Spinal cord (tissue), 10 donors: Measurements from ENCODE around the gene ATRX. TPM values are rescaled to one million over a fixed set of nuclear protein-coding genes. Genes with fewer than 3 reads are reported as not detected.
"Not testable (repeated sequence)": the region's sequence is repeated elsewhere in the genome, so short reads cannot be mapped to it uniquely, and the experiment has no call there.

Experiments
- DNase-seq, 6 donors: peaks; one replicate each; pipeline versions ENCODE4 v3.0.0 to v3.0.0-alpha.2; 2013 to 2015; ENCODE audit warnings: low spot score in 6 of 6, low read depth in 4 of 6
- H3K27ac ChIP-seq: one replicate; pipeline ENCODE4 v1.5.1; 2013; ENCODE audit warnings: low read depth, low read length, control low read depth
- H3K27me3 ChIP-seq: one replicate; pipeline ENCODE4 v1.6.1; 2013; ENCODE audit warnings: low read length; ENCODE audit not compliant: control insufficient read depth, insufficient read depth
- H3K36me3 ChIP-seq: one replicate; pipeline ENCODE4 v1.6.1; 2013; ENCODE audit warnings: low read length; ENCODE audit not compliant: control insufficient read depth, insufficient read depth
- H3K4me1 ChIP-seq: one replicate; pipeline ENCODE4 v1.6.1; 2013; ENCODE audit warnings: low read length; ENCODE audit not compliant: control insufficient read depth, insufficient read depth
- H3K4me3 ChIP-seq: one replicate; pipeline ENCODE4 v1.5.1; 2013; ENCODE audit warnings: low read depth, low read length, control low read depth
- H3K9me3 ChIP-seq: one replicate; pipeline ENCODE4 v1.6.1; 2013; ENCODE audit warnings: low read length; ENCODE audit not compliant: control insufficient read depth, insufficient read depth
- WGBS: methylation state at CpG from one replicate; pipeline ENCODE4 v1.1.5; 2013; ENCODE audit warnings: missing lambda C conversion rate; ENCODE audit not compliant: insufficient coverage; 5-methylcytosine and 5-hydroxymethylcytosine counted together
- polyA plus RNA-seq, 2 donors: library from polyadenylated mRNA; unstranded; fragments of 120-200 nt; gene quantifications; one replicate each; pipeline ENCODE4 v1.2.1, GENCODE V29; 2013; ENCODE audit not compliant: insufficient read length in 2 of 2
- total RNA-seq, 2 donors: library from RNA; depleted of rRNA in 1 of 2; stranded (reverse); fragments of 120-200 nt in 1 of 2; fragments of >200 nt in 1 of 2; gene quantifications; one replicate each; pipeline versions ENCODE4 v1.2.3 to v1.2.4, GENCODE V29; 2013 to 2014
- donor health status: healthy.

The ATRX gene
- total and polyA plus RNA-seq, 4 donors, result 51.0 to 213 (median 85.8) TPM

GRCh38 chrX:77639820-77640219 lies 146.2 kb downstream of the ATRX start:
- DNase-seq, result no peak
- Histone ChIP-seq H3K27me3 (no peaks in the 10 kb centered on the region), H3K4me1 (no peaks in the 10 kb centered on the region), H3K4me3 (no peak overlapping the region), H3K36me3 (no peaks in the 10 kb centered on the region), H3K27ac (no peak overlapping the region), H3K9me3 (peaks cover 2% of the 10 kb centered on the region)
- WGBS, result no CpG with 5 or more reads among the region's 1 CpG

DNA sequence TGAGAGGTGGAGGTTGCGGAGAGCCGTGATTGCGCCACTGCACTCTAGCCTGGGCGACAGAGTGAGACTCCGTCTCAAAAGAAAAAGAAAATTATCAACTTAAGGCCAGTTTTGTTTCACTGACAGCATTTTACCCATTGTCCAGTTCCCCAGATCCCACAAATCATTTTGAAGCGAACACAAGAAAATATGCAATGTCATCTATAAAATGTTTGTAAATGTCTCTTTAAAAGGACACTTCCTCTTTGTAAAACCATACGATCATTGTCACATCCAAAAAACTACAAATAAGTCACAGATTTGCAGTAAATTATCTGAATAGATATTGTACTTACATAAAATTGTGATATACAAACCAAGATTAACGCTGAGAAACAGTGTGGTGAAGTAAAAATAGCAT lies 147.6 kb downstream of the ATRX start:
- no peaks in the 10 kb centered on the region for H3K4me1 ChIP-seq
- H3K27me3 ChIP-seq, result no peaks in the 10 kb centered on the region
- 93% methylated on average over 4 of the region's 8 CpGs for WGBS
- no peak for DNase-seq
- H3K36me3 ChIP-seq, result no peaks in the 10 kb centered on the region
- H3K27ac ChIP-seq, result no peak overlapping the region
- H3K9me3 ChIP-seq, result peaks cover 2% of the 10 kb centered on the region
- no peak overlapping the region for H3K4me3 ChIP-seq

- Histone ChIP-seq H3K36me3 (no peaks in the 10 kb centered on the region), H3K27me3 (no peaks in the 10 kb centered on the region), H3K4me1 (no peaks in the 10 kb centered on the region), H3K27ac (no peak overlapping the region), H3K4me3 (no peak overlapping the region), H3K9me3 (peaks cover 2% of the 10 kb centered on the region)
- DNase-seq, result no peak
- 80% methylated on average over 1 of the region's 2 CpGs for WGBS
Observed at GRCh38 chrX:77635373-77635772, 150.6 kb downstream of the ATRX start.

DNA sequence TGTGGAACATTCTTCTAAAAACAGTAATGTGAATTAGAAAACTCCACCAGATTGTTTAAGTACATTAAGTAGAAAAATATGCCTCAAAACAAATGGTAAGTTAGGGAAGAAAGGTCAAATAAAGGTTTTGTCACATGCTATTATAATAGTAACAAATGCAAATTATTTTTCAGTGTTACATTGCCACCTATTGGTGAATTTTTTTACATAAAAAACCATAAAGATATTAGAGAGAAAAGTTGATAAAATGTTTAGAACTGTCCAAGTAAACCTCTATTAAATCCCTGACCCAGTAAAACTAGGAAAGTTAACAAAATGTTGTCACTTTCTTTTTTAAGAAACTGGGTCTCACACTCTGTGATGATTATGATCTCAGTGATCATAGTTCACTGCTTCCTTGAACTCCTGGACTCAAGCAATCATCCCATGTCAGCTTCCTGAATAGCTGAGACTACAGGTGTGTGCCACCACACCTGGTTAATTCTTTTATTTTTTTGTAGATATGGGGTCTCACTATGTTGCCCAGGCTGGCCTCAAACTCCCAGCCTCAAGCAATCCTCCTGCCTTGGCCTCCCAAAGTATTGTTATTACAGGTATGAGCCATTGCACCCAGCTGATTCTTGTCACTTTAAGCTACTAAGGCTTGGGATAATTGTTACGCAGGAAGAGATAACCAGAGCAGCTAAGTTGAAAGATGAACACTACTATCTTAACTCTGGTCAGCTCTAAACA lies 157.6 kb downstream of the ATRX start:
- no peaks in the 10 kb centered on the region for H3K27me3 ChIP-seq
- no peaks in the 10 kb centered on the region for H3K9me3 ChIP-seq
- no peak for DNase-seq
- WGBS, result no CpG with 5 or more reads among the region's 1 CpG
- no peak overlapping the region for H3K27ac ChIP-seq
- no peaks in the 10 kb centered on the region for H3K4me1 ChIP-seq
- H3K36me3 ChIP-seq, result no peaks in the 10 kb centered on the region
- no peak overlapping the region for H3K4me3 ChIP-seq

DNA sequence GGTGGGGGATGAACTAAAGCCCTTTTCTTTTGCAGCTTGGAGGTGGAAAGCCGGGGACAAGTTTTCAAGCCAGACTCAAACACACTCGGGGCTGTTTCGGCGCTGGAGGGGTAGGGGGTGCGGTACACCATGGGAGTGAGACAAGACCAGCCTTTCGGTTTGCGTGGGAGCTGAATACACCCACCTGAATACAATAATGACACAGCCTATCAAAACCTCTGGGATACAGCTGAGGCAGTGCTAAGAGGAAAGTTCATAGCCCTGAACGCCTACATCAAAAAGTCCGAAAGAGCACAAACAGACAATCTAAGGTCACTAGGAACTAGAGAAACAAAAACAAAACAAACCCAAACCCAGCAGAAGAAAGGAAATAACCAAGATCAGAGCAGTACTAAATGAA lies 163.3 kb downstream of the ATRX start:
- no peak for DNase-seq
- H3K27ac ChIP-seq, result no peak overlapping the region
- no peaks in the 10 kb centered on the region for H3K27me3 ChIP-seq
- H3K36me3 ChIP-seq, result no peaks in the 10 kb centered on the region
- H3K9me3 ChIP-seq, result no peaks in the 10 kb centered on the region
- no peak overlapping the region for H3K4me3 ChIP-seq
- no CpG with 5 or more reads among the region's 9 CpGs for WGBS
- no peaks in the 10 kb centered on the region for H3K4me1 ChIP-seq

DNA sequence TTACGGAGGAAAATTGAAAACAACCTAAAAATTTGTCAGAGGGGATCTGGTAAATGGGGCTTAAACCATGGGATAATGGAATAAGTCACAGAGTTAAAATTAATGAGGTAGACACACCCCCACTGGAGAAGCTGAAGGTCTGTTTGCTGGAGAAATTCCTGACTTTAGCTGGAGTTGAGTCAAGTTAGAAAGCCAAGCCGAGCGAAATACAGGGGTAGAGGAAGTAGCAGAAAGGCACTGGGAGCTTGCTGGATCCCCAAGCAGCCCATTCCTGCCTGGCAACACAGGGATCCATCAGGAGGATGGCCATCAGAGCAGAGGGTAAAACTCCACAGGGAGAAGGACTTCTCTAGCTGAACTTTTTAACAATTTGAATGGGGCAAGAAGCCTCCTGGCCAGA lies 163.8 kb downstream of the ATRX start:
- DNase-seq, result peak in 2 of 6 donors; percentile 1 to 4
- H3K36me3 ChIP-seq, result no peaks in the 10 kb centered on the region
- no peaks in the 10 kb centered on the region for H3K9me3 ChIP-seq
- no peaks in the 10 kb centered on the region for H3K4me1 ChIP-seq
- no peak overlapping the region for H3K27ac ChIP-seq
- no peaks in the 10 kb centered on the region for H3K27me3 ChIP-seq
- 55% methylated on average over 2 of the region's 3 CpGs for WGBS
- H3K4me3 ChIP-seq, result no peak overlapping the region

GRCh38 chrX:77621453-77621852 lies 164.6 kb downstream of the ATRX start:
- not testable (repeated sequence) for H3K9me3 ChIP-seq, H3K4me3 ChIP-seq, H3K4me1 ChIP-seq, H3K27me3 ChIP-seq, H3K36me3 ChIP-seq, H3K27ac ChIP-seq
- DNase-seq, result peak in 1 of 6 donors; percentile 1
- WGBS, result 77% methylated on average over 5 of the region's 5 CpGs

DNA sequence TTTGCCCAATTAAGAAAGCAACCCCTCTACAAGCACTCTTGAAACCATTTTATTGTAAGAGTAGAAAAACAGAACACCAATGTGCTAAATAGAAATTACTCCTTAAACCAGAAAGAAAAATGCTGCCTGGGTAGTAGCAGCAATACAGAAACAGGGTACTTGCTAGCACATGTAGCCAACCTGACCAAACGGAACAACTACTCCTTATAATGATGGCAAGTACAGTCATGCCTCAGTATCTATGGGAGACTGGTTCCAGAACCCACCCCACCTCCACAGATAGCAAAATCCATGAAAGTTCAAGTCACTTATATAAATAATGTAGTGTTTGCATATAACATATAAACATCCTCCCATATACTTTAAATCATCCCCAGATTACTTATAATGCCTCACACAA lies 168.8 kb downstream of the ATRX start:
- Histone ChIP-seq H3K27me3 (no peaks in the 10 kb centered on the region), H3K4me1 (no peaks in the 10 kb centered on the region), H3K36me3 (no peaks in the 10 kb centered on the region), H3K9me3 (no peaks in the 10 kb centered on the region), H3K27ac (no peak overlapping the region), H3K4me3 (no peak overlapping the region)
- no peak for DNase-seq
- 40% methylated on average over 1 of the region's 1 CpG for WGBS

- Histone ChIP-seq H3K27ac (no peak overlapping the region), H3K36me3 (no peaks in the 10 kb centered on the region), H3K9me3 (no peaks in the 10 kb centered on the region), H3K27me3 (no peaks in the 10 kb centered on the region), H3K4me3 (no peak overlapping the region), H3K4me1 (no peaks in the 10 kb centered on the region)
- no peak for DNase-seq
- no CpG with 5 or more reads among the region's 2 CpGs for WGBS
Observed at GRCh38 chrX:77603635-77604336, 182.2 kb downstream of the ATRX start.

GRCh38 chrX:77597511-77597910 lies 188.5 kb downstream of the ATRX start:
- no peak for DNase-seq
- Histone ChIP-seq H3K4me1 (no peaks in the 10 kb centered on the region), H3K36me3 (no peaks in the 10 kb centered on the region), H3K9me3 (no peaks in the 10 kb centered on the region), H3K27me3 (no peaks in the 10 kb centered on the region), H3K4me3 (no peak overlapping the region), H3K27ac (no peak overlapping the region)
- WGBS, result no CpG with 5 or more reads among the region's 1 CpG
